Endothelial cell of umbilical vein (primary cell): ENCODE measurements around the gene UGT1A9. TPM values are rescaled to one million over a fixed set of nuclear protein-coding genes. Genes with fewer than 3 reads are reported as not detected.

Experiments used
- BruUV-seq: library from RNA; stranded (reverse); fragments of 400-500 nt; replicated peaks from 2 replicates; lab custom pipeline; 2021; lab: Mats Ljungman, UMichigan
- CTCF ChIA-PET: fragments of 300-600, 350-600 bp; sonication (Branson Sonifier 250); formaldehyde crosslinking; loops from one replicate; lab custom pipeline; 2021; ENCODE audit warnings: antibody characterized with exemption, inconsistent platforms; lab: Charles Lee
- POLR2A ChIA-PET: fragments of 300-600, 350-600 bp; sonication (Branson Sonifier 250); formaldehyde crosslinking; loops from one replicate; lab custom pipeline; 2021; ENCODE audit warnings: antibody characterized with exemption, inconsistent platforms; lab: Charles Lee
- DNase-seq: peaks from one replicate; pipeline ENCODE4 v3.0.0-alpha.2; 2011; ENCODE audit warnings: low read depth, low spot score
- FAIRE-seq: peaks from 2 replicates; lab custom pipeline; 2011; peaks lifted over from hg19 to GRCh38; lab: Jason Lieb, UNC
- H2AFZ ChIP-seq: 2 replicates; pipeline ENCODE4 v1.6.0; 2012; ENCODE audit warnings: low read depth, low read length, control low read depth, inconsistent platforms
- H3K27ac ChIP-seq: 2 replicates; pipeline ENCODE4 v1.5.1; 2011; ENCODE audit warnings: low read depth, mild to moderate bottlenecking, control low read depth, low read length, moderate library complexity; ENCODE audit not compliant: insufficient read depth
- H3K27me3 ChIP-seq, 2 experiments: 2 replicates each; pipeline versions ENCODE4 v1.6.0 to v1.6.1; 2011; ENCODE audit warnings: low read length in 2 of 2, mixed read lengths in 1 of 2; ENCODE audit not compliant: control insufficient read depth in 2 of 2, insufficient read depth in 2 of 2
- H3K36me3 ChIP-seq, 2 experiments: 2 replicates in 1 of 2; 3 replicates in 1 of 2; pipeline ENCODE4 v1.5.1; 2011; ENCODE audit warnings: low read length in 2 of 2, mild to moderate bottlenecking in 1 of 2, moderate library complexity in 1 of 2; ENCODE audit not compliant: control insufficient read depth in 2 of 2, insufficient read depth in 2 of 2; ENCODE audit errors: extremely low read depth in 1 of 2
- H3K4me1 ChIP-seq: 3 replicates; pipeline ENCODE4 v1.5.1; 2011; ENCODE audit warnings: mild to moderate bottlenecking, low read length; ENCODE audit not compliant: control insufficient read depth, insufficient read depth; ENCODE audit errors: extremely low read depth
- H3K4me2 ChIP-seq: 2 replicates; pipeline ENCODE4 v1.6.1; 2011; ENCODE audit warnings: low read length, control low read depth, mixed read lengths; ENCODE audit not compliant: insufficient read depth
- H3K4me3 ChIP-seq, 3 experiments: fragments of 200-600 bp in 1 of 3; sonication (generic), shearing (Covaris generic) in 1 of 3; replicated peaks in 1 of 3; 2 replicates each; pipeline ENCODE4 v1.5.1; 2011 to 2016; ENCODE audit warnings: control low read depth in 3 of 3, low read length in 3 of 3, mild to moderate bottlenecking in 2 of 3, inconsistent platforms in 1 of 3, low read depth in 1 of 3, moderate library complexity in 1 of 3; ENCODE audit not compliant: insufficient read depth in 1 of 3
- H3K79me2 ChIP-seq: 2 replicates; pipeline ENCODE4 v1.6.0; 2012; ENCODE audit warnings: low read length, inconsistent platforms; ENCODE audit not compliant: control insufficient read depth, insufficient read depth
- H3K9ac ChIP-seq: replicated peaks from 2 replicates; pipeline ENCODE3; 2011; ENCODE audit warnings: low read length, control low read depth; ENCODE audit not compliant: insufficient read depth; ENCODE audit errors: extremely low read depth
- H3K9me1 ChIP-seq: replicated peaks from 3 replicates; pipeline ENCODE4 v1.6.0; 2011; ENCODE audit warnings: mild to moderate bottlenecking, low read length; ENCODE audit not compliant: control insufficient read depth, insufficient read depth; ENCODE audit errors: extremely low read depth
- H3K9me3 ChIP-seq: replicated peaks from 2 replicates; pipeline ENCODE4 v1.5.1; 2012; ENCODE audit warnings: low read length, inconsistent platforms; ENCODE audit not compliant: control insufficient read depth, insufficient read depth
- H4K20me1 ChIP-seq: replicated peaks from 2 replicates; pipeline ENCODE3; 2011; ENCODE audit warnings: mild to moderate bottlenecking, low read length; ENCODE audit not compliant: control insufficient read depth, insufficient read depth; ENCODE audit errors: extremely low read depth
- EZH2 ChIP-seq: IDR thresholded peaks from 2 replicates; pipeline ENCODE4 v1.6.1; 2012; ENCODE audit warnings: borderline replicate concordance, low read depth, mild to moderate bottlenecking, moderate library complexity, low read length, inconsistent platforms; ENCODE audit not compliant: severe bottlenecking
- FOS ChIP-seq: IDR thresholded peaks from 2 replicates; pipeline ENCODE4 v1.6.1; 2011; ENCODE audit warnings: mild to moderate bottlenecking, low read length, moderate library complexity, borderline replicate concordance; ENCODE audit not compliant: insufficient read depth
- GATA2 ChIP-seq: IDR thresholded peaks from 2 replicates; pipeline ENCODE4 v1.7.0; 2011; ENCODE audit warnings: low read depth, mild to moderate bottlenecking, moderate library complexity, mixed read lengths, low read length; ENCODE audit not compliant: insufficient read length, insufficient read depth
- JUN ChIP-seq: IDR thresholded peaks from 2 replicates; pipeline ENCODE4 v1.6.1; 2011; ENCODE audit warnings: borderline replicate concordance, low read depth; ENCODE audit not compliant: insufficient read length, insufficient read depth
- MYC ChIP-seq: IDR thresholded peaks from one replicate; pipeline ENCODE4 v1.6.1; 2011; ENCODE audit warnings: mild to moderate bottlenecking, low read depth, low read length
- POLR2A ChIP-seq: IDR thresholded peaks from 2 replicates; pipeline ENCODE4 v1.6.1; 2012; ENCODE audit warnings: low read depth, mild to moderate bottlenecking, control low read depth, low read length
- POLR2AphosphoS5 ChIP-seq: IDR thresholded peaks from 2 replicates; pipeline ENCODE4 v1.6.1; 2012; ENCODE audit warnings: low read depth, mild to moderate bottlenecking, control low read depth, low read length, moderate library complexity; ENCODE audit not compliant: insufficient read depth
- dilution Hi-C: fragments of 300-500 bp; cut with MboI; formaldehyde crosslinking; loops from one replicate; pipeline ENCODE4 v1.15.0; 2019; ENCODE audit warnings: low sequenced_read_pairs; ENCODE audit not compliant: extremely low pct_ligation_motif_present
- intact Hi-C: fragments of 100-400 bp; cut with micrococcal nuclease; formaldehyde crosslinking; loops from one replicate; pipeline ENCODE4 v1.10.0; 2022
- polyA plus RNA-seq, 4 experiments: library from polyadenylated mRNA; depleted of rRNA in 3 of 4; stranded (reverse) in 3 of 4; unstranded in 1 of 4; fragments of >200 nt; gene quantifications; 2 replicates each; pipeline versions ENCODE4 v1.2.1 to v1.2.3, GENCODE V29; 2011 to 2012; ENCODE audit warnings: missing spikeins in 1 of 4
- total RNA-seq: library from RNA; stranded (reverse); gene quantifications from 2 replicates; pipeline ENCODE4 v1.2.3, GENCODE V29; 2021
- TF ChIP-seq, protein P1 (sequence below): IDR thresholded peaks from 2 replicates; pipeline ENCODE4 v1.6.1; 2011; ENCODE audit not compliant: insufficient read depth, insufficient read length
- TF ChIP-seq, protein P2 (sequence below), 2 donors: IDR thresholded peaks; 1 replicate in 1 of 2; 2 replicates in 1 of 2; pipeline ENCODE4 v1.5.1; 2011; ENCODE audit warnings: low read length in 2 of 2, mild to moderate bottlenecking in 2 of 2, moderate library complexity in 2 of 2, control low read depth in 1 of 2, inconsistent platforms in 1 of 2, low read depth in 1 of 2; ENCODE audit not compliant: insufficient read depth in 1 of 2; ENCODE audit errors: extremely low read depth in 1 of 2

The UGT1A9 gene
- total and polyA plus RNA-seq, 2 donors (not counting 3 experiments of a cell fraction or from before 2014, with no cell fraction given) = not detected

DNA sequence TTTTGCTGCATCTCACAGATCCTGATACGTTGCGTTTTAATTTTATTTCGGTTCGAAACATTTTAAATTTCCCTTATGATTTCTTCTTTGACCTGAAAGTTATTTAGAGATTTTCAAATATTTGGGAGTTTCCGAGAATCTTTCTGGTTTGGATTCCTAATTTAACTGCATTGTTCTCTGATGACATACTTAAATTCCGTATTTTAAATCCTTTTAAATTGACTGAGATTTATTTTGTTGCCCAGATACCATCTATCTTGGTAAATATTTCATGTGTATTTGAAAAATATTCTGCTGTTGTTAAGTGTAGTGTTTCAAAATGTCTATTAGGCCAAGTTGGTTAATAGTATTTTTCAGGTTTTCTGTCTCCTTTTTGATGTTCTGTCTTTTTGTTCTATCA lies 144.2 kb downstream of the UGT1A9 start:
- FAIRE-seq = no peak
- no peak overlapping the region for H3K4me3 ChIP-seq
- no peaks in the 10 kb centered on the region for H4K20me1 ChIP-seq
- H3K4me2 ChIP-seq = no peak overlapping the region
- H3K27me3 ChIP-seq = no peaks in the 10 kb centered on the region
- BruUV-seq = no TSS peak
- dilution Hi-C loops = no loop called here
- no peaks in the 10 kb centered on the region for H3K4me1 ChIP-seq
- no peaks in the 10 kb centered on the region for H3K36me3 ChIP-seq
- H3K79me2 ChIP-seq = no peaks in the 10 kb centered on the region
- ChIA-PET CTCF (no interaction called here), POLR2A (no interaction called here)
- H3K9me1 ChIP-seq = no peaks in the 10 kb centered on the region
- H3K27ac ChIP-seq = no peak overlapping the region
- intact Hi-C loops = no loop called here
- H3K9ac ChIP-seq = no peak overlapping the region
- no peaks in the 10 kb centered on the region for H3K9me3 ChIP-seq
- DNase-seq = no peak
- no peak overlapping the region for H2AFZ ChIP-seq
- no peak for TF ChIP-seq EZH2

DNA sequence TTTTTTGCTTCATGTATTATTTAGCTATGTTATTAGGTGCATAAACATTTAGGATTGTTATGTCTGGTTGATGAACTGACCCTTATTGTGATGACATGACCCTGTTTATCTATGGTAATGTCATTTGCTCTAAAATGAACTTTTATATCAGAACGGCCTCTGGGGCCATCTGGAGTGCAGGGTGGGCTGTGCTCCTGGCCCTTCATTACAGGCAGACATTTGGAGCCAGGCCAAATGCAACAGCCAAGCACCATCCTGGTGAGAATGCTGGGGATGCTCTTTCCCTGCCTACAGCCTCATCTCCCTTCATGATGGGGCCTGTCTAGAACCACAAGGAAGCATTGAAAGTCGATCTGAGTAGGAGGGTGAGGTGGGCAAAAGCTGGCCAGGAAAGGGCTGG lies 144.6 kb downstream of the UGT1A9 start:
- dilution Hi-C loops = no loop called here
- BruUV-seq = no TSS peak
- Histone ChIP-seq H3K27ac (no peak overlapping the region), H3K9me3 (no peaks in the 10 kb centered on the region), H3K4me3 (no peak overlapping the region), H2AFZ (no peak overlapping the region), H3K36me3 (no peaks in the 10 kb centered on the region), H3K79me2 (no peaks in the 10 kb centered on the region), H3K27me3 (no peaks in the 10 kb centered on the region), H4K20me1 (no peaks in the 10 kb centered on the region), H3K9ac (no peak overlapping the region), H3K9me1 (no peaks in the 10 kb centered on the region), H3K4me1 (no peaks in the 10 kb centered on the region), H3K4me2 (no peak overlapping the region)
- FAIRE-seq (no peak), DNase-seq (no peak)
- ChIA-PET CTCF (no interaction called here), POLR2A (no interaction called here)
- intact Hi-C loops = no loop called here
- TF ChIP-seq, protein P1, sequence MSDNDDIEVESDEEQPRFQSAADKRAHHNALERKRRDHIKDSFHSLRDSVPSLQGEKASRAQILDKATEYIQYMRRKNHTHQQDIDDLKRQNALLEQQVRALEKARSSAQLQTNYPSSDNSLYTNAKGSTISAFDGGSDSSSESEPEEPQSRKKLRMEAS = no peak
- TF ChIP-seq MYC (no peak), JUN (no peak), GATA2 (no peak), POLR2A (no peak), FOS (no peak), EZH2 (no peak), POLR2AphosphoS5 (no peak)
- TF ChIP-seq, protein P2, sequence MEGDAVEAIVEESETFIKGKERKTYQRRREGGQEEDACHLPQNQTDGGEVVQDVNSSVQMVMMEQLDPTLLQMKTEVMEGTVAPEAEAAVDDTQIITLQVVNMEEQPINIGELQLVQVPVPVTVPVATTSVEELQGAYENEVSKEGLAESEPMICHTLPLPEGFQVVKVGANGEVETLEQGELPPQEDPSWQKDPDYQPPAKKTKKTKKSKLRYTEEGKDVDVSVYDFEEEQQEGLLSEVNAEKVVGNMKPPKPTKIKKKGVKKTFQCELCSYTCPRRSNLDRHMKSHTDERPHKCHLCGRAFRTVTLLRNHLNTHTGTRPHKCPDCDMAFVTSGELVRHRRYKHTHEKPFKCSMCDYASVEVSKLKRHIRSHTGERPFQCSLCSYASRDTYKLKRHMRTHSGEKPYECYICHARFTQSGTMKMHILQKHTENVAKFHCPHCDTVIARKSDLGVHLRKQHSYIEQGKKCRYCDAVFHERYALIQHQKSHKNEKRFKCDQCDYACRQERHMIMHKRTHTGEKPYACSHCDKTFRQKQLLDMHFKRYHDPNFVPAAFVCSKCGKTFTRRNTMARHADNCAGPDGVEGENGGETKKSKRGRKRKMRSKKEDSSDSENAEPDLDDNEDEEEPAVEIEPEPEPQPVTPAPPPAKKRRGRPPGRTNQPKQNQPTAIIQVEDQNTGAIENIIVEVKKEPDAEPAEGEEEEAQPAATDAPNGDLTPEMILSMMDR (IDR thresholded peaks at IDR 0.05; ENCODE audit: extremely low read depth in 1 of 2, insufficient read depth in 1 of 2, low read depth in 1 of 2, low read length in 2 of 2) = no peak
